PC-3 (cell line): ENCODE results near the gene IL17B. TPM values are rescaled to one million over a fixed set of nuclear protein-coding genes. Genes with fewer than 3 reads are reported as not detected.

ENCODE experiments used
- ATAC-seq: fragments of 200-7000 bp; cut with Tn5 transposase; 2 replicates; pipeline ENCODE4 v1.9.1; 2020; ENCODE audit warnings: mild to moderate bottlenecking, moderate library complexity
- BruUV-seq: library from RNA; stranded (reverse); fragments of 400-500 nt; replicated peaks from 2 replicates; lab custom pipeline; 2021; lab: Mats Ljungman, UMichigan
- CTCF ChIA-PET: fragments of 300-600 bp; sonication (Branson Sonifier 250); formaldehyde crosslinking; loops from one replicate; lab custom pipeline; 2022; ENCODE audit warnings: antibody characterized with exemption; lab: Charles Lee
- POLR2A ChIA-PET: fragments of 300-600 bp; sonication (Branson Sonifier 250); formaldehyde crosslinking; loops from one replicate; lab custom pipeline; 2022; ENCODE audit warnings: antibody characterized with exemption; ENCODE audit not compliant: unreplicated experiment; lab: Charles Lee
- DNase-seq: peaks from one replicate; pipeline ENCODE4 v3.0.0-alpha.2; 2015
- H2AFZ ChIP-seq: fragments of 300-600 bp; sonication (generic); 2 replicates; pipeline ENCODE4 v1.6.0; 2016; ENCODE audit warnings: antibody characterized with exemption, low read length
- H3F3A ChIP-seq: fragments of 300-600 bp; sonication (generic); one replicate; pipeline ENCODE4 v1.6.0; 2017; ENCODE audit warnings: antibody characterized with exemption, low read length, control low read depth, mild to moderate bottlenecking; ENCODE audit not compliant: unreplicated experiment
- H3K27ac ChIP-seq: fragments of 300-600 bp; sonication (generic); 2 replicates; pipeline ENCODE4 v1.5.1; 2016; ENCODE audit warnings: mild to moderate bottlenecking, low read length
- H3K27me3 ChIP-seq: fragments of 300-600 bp; sonication (generic); 2 replicates; pipeline ENCODE4 v1.6.1; 2016; ENCODE audit warnings: low read length, mixed read lengths
- H3K36me3 ChIP-seq: fragments of 300-600 bp; sonication (generic); 2 replicates; pipeline ENCODE4 v1.6.1; 2016; ENCODE audit warnings: low read depth, mixed run types, low read length, mixed read lengths
- H3K4me1 ChIP-seq: fragments of 300-600 bp; sonication (generic); 2 replicates; pipeline ENCODE4 v1.5.1; 2016; ENCODE audit warnings: low read length; ENCODE audit not compliant: insufficient read depth
- H3K4me2 ChIP-seq: fragments of 300-600 bp; sonication (generic); 2 replicates; pipeline ENCODE4 v1.6.0; 2016; ENCODE audit warnings: low read length
- H3K4me3 ChIP-seq: fragments of 300-600 bp; sonication (generic); 2 replicates; pipeline ENCODE4 v1.5.1; 2016; ENCODE audit warnings: mild to moderate bottlenecking, low read length, mixed read lengths
- H3K79me2 ChIP-seq: fragments of 300-600 bp; sonication (generic); 2 replicates; pipeline ENCODE4 v1.6.1; 2017; ENCODE audit warnings: low read length, mixed read lengths
- H3K9ac ChIP-seq: fragments of 300-600 bp; sonication (generic); 2 replicates; pipeline ENCODE4 v1.6.0; 2016; ENCODE audit warnings: mild to moderate bottlenecking, low read length
- H3K9me2 ChIP-seq: fragments of 300-600 bp; sonication (generic); replicated peaks from 2 replicates; pipeline ENCODE4 v1.6.1; 2016; ENCODE audit warnings: mixed run types, low read length, mixed read lengths
- H3K9me3 ChIP-seq: fragments of 300-600 bp; sonication (generic); 2 replicates; pipeline ENCODE4 v1.6.1; 2016; ENCODE audit warnings: low read length, mixed read lengths
- H4K20me1 ChIP-seq: fragments of 300-600 bp; sonication (generic); 2 replicates; pipeline ENCODE4 v1.6.1; 2016; ENCODE audit warnings: low read length, mixed read lengths
- EZH2 ChIP-seq: fragments of 300-600 bp; sonication (generic); IDR thresholded peaks from one replicate; pipeline ENCODE4 v1.6.1; 2017; ENCODE audit warnings: antibody characterized with exemption, mild to moderate bottlenecking, low read length; ENCODE audit not compliant: unreplicated experiment
- EZH2phosphoT487 ChIP-seq: fragments of 300-600 bp; sonication (generic); IDR thresholded peaks from 2 replicates; pipeline ENCODE4 v1.6.1; 2018; ENCODE audit warnings: mild to moderate bottlenecking, antibody characterized with exemption, low read length, borderline replicate concordance
- intact Hi-C: fragments of 100-400 bp; cut with micrococcal nuclease; formaldehyde crosslinking; loops from 2 replicates; pipeline ENCODE4 v1.9.0; 2023
- total RNA-seq: library from RNA; depleted of rRNA; stranded (reverse); fragments of >200 nt; gene quantifications from 2 replicates; pipeline ENCODE4 v1.2.3, GENCODE V29; 2014; rRNA removed
- TF ChIP-seq, protein P1 (sequence below): fragments of 300-600 bp; sonication (generic); conservative IDR thresholded peaks from 2 replicates; pipeline ENCODE4 v1.5.1; 2017; ENCODE audit warnings: antibody characterized with exemption, low read depth, mild to moderate bottlenecking, low read length

Gene IL17B
- total RNA-seq, 1 experiment from 2014 or later, result not detected

DNA sequence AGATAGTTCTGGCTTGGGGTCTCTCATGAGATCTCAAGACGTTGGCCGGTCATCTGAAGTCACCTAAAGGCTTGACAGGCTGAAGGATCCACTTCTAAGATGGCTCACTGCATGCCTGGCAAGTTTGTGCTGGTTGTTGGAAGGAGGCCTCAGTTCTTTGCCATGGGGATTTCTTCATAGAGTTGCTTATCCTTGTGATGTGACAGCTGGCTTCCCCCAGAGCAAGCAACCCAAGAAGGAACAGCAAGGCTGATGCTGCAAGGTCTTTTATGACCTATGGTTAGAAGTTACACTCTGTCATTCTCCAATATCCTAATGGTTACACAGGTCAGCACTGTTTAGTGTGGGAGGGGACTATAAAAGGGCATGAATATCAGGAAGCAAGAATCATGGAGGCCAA is 54.5 kb downstream of the IL17B start:
- Histone ChIP-seq H3K36me3 (no peaks in the 10 kb centered on the region), H3K9ac (no peak overlapping the region), H3K9me3 (no peaks in the 10 kb centered on the region), H3K4me1 (peaks cover 15% of the 10 kb centered on the region), H3K27me3 (no peaks in the 10 kb centered on the region), H4K20me1 (no peaks in the 10 kb centered on the region), H3K79me2 (no peaks in the 10 kb centered on the region), H3K4me2 (no peak overlapping the region), H3K9me2 (no peaks in the 10 kb centered on the region), H3K27ac (no peak overlapping the region), H3F3A (no peaks in the 10 kb centered on the region), H3K4me3 (no peak overlapping the region), H2AFZ (no peak overlapping the region)
- TF ChIP-seq EZH2 (no peak), EZH2phosphoT487 (no peak)
- TF ChIP-seq, protein P1, sequence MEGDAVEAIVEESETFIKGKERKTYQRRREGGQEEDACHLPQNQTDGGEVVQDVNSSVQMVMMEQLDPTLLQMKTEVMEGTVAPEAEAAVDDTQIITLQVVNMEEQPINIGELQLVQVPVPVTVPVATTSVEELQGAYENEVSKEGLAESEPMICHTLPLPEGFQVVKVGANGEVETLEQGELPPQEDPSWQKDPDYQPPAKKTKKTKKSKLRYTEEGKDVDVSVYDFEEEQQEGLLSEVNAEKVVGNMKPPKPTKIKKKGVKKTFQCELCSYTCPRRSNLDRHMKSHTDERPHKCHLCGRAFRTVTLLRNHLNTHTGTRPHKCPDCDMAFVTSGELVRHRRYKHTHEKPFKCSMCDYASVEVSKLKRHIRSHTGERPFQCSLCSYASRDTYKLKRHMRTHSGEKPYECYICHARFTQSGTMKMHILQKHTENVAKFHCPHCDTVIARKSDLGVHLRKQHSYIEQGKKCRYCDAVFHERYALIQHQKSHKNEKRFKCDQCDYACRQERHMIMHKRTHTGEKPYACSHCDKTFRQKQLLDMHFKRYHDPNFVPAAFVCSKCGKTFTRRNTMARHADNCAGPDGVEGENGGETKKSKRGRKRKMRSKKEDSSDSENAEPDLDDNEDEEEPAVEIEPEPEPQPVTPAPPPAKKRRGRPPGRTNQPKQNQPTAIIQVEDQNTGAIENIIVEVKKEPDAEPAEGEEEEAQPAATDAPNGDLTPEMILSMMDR, result no peak
- intact Hi-C loops, result loop anchor here (10.0 kb wide), 1 partner anchor 60 kb away; no protein-coding TSS in a partner anchor
- DNase-seq (no peak), ATAC-seq (no peak)
- BruUV-seq, result no TSS peak
- ChIA-PET POLR2A (no interaction called here), CTCF (interaction anchor here (0.6 kb wide), 1 partner anchor 82 kb away, joined by 3 read pairs; no protein-coding TSS in a partner anchor)

Other genes starting within 250 kb of the IL17B start
- gene ABLIM3, start 237.8 kb downstream of the IL17B start, total RNA-seq, result 43.6 and 48.0 TPM in 2 replicates
- 19.6 and 22.3 TPM in 2 replicates for gene AFAP1L1, start 107.4 kb downstream of the IL17B start, total RNA-seq
- 43.8 and 49.4 TPM in 2 replicates for gene GRPEL2, start 33.8 kb downstream of the IL17B start, total RNA-seq
- gene PCYOX1L, start 21.2 kb downstream of the IL17B start, total RNA-seq, result 11.9 and 12.8 TPM in 2 replicates
- gene CSNK1A1, start 172.1 kb upstream of the IL17B start, total RNA-seq, result 500 and 586 TPM in 2 replicates
- 5.2 and 6.5 TPM in 2 replicates for gene ARHGEF37, start 202.2 kb upstream of the IL17B start, total RNA-seq